ENCODE data around the gene TBX2.
A peak's percentile ranks its signal among the peaks of the same experiment; 100 is the strongest.

TBX2 gene

DNA sequence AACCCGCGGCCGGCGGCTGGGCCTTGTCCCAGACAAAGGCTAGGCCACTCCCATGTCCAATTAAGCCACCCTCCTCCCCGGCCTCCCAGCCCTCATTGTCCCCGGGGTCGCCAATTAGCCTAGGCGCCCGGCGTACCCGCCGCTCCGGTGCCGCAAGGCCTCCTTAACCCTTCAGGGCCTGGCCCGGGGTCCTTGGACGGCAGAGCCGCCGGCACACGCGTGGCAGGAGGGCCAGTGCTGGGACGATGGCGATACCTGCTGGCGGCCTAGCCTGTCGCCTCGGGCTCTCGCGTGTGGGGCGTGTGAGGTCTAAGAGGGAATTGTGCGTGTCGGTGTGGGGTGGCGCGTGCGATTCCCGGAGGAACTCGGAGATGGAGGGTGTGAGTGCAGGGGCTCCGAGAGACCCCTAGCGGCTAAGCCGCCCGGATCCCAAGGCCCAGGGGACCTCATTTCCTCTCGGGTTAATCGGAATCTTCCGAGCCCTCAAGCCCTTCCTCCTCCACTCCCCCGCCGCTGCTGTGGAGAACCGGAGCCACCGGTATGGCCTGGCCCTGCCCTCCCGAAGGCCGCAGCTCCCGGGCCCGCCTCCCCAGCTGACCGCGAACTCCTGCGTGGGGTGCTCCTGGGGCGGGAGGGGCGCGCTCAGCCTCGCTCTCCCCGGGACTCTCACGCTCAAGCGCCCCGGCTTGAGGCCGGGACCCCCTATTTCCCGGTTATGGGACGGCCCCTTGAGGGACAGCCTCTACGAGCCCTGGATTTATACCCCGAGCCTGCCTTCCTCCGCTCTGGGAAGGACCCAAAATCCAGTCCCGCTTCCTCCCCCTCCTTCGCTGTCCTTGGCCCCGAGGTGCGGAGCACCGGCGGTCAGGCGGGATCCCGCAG is 11.9 kb downstream of the TBX2 start:
- Histone ChIP-seq H3K4me1 (ENCODE audit: control insufficient read depth, insufficient read depth, low read length) (peaks cover 12% of the 10 kb centered on the region), H3K9ac (ENCODE audit: low read length) (peak overlapping the region; percentile 51), H3K27me3 (ENCODE audit: control insufficient read depth, insufficient read depth, low read length) (peaks cover 98% of the 10 kb centered on the region), H3K36me3 (ENCODE audit: control insufficient read depth, insufficient read depth, low read length) (no peaks in the 10 kb centered on the region), H3K4me3 (ENCODE audit: low read depth, low read length) (peak overlapping the region; percentile 77), H3K9me3 (ENCODE audit: control insufficient read depth, insufficient read depth, low read depth, low read length) (no peaks in the 10 kb centered on the region), H3K27ac (ENCODE audit: low read depth, low read length) (no peak overlapping the region)

DNA sequence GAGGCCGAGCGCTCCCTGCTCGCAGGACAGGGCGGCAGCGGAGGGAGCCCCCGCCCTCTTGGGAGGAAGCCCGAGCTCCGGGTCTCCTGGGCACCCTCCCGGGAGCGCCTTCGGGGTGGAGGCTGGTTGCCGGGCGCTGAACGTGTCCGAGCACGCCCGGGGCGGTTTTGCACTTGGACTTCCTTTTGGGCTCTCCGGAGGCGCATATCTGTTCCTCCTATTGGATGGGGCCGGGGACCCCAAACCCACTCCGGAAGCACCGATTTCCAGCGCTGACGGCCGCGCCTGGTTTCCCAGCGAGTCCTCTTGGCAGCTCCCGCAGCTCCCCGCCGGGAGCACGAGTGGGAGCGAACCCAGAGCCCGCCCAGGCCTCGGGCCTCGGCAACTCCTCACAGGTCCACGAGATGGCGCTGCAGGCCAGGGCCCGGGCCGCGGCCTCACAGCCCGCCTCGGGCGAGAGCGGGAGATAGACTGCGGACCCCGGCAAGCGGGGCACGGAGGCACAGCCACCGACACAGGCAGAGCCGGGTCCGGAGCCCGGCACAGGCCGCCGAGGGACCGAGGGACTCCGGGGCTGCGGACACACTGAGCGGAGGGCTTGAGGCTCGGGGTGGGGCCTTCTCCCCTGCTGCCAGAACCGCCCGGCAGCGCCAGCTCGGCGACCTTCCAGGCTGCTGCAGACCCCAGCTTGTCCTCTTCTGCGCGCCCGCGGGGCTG is 12.7 kb downstream of the TBX2 start:
- peak overlapping the region; percentile 63 for H3K9ac ChIP-seq (ENCODE audit: low read length)
- H3K36me3 ChIP-seq (ENCODE audit: control insufficient read depth, insufficient read depth, low read length): no peaks in the 10 kb centered on the region
- H3K4me3 ChIP-seq (ENCODE audit: low read depth, low read length): peak overlapping the region; percentile 77
- H3K27ac ChIP-seq (ENCODE audit: low read depth, low read length): no peak overlapping the region
- H3K9me3 ChIP-seq (ENCODE audit: control insufficient read depth, insufficient read depth, low read depth, low read length): no peaks in the 10 kb centered on the region
- peaks cover 14% of the 10 kb centered on the region for H3K4me1 ChIP-seq (ENCODE audit: control insufficient read depth, insufficient read depth, low read length)
- peaks cover 96% of the 10 kb centered on the region for H3K27me3 ChIP-seq (ENCODE audit: control insufficient read depth, insufficient read depth, low read length)

DNA sequence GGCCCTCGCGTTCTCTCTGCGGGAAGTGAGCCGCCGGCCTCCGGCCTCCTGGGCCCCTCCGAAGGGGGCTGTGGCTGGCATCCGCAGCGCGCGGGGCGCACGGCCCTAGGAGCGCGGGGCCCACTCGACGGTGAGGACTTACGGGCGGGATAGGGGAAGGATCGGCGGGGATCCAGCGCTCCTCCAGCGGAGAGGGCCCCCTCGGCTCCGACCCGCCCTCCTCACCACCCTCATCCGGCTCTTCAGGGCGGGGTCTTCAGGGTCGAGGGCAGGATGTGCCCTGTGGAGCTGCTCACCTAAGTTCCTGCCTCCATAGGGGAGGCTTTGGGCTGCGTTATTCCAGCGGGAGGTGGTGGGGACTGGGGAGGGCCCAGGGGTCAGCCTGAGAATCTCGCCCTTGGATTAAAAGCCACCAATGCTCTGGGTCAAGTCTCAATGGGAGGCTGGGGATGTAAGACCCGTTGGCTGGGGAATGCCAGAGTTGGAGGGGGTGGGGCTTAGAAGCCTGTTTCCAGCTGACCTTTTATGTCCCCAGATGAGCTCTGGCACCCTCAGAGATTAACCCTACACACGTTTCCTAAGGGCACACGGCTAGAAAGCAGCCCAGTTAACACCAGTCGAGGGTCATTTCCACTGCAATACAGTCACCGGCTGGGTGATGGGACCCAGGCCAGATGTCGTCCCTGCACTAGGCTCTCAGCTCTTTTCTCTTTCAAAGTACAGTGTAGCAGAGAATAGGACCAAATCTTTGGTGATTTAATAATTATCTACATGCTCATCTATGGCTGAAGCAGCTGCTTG is 13.4 kb downstream of the TBX2 start:
- Histone ChIP-seq H3K27ac (ENCODE audit: low read depth, low read length) (no peak overlapping the region), H3K4me3 (ENCODE audit: low read depth, low read length) (peak overlapping the region; percentile 77), H3K9me3 (ENCODE audit: control insufficient read depth, insufficient read depth, low read depth, low read length) (no peaks in the 10 kb centered on the region), H3K9ac (ENCODE audit: low read length) (peak overlapping the region; percentile 63), H3K4me1 (ENCODE audit: control insufficient read depth, insufficient read depth, low read length) (peaks cover 14% of the 10 kb centered on the region), H3K27me3 (ENCODE audit: control insufficient read depth, insufficient read depth, low read length) (peaks cover 94% of the 10 kb centered on the region), H3K36me3 (ENCODE audit: control insufficient read depth, insufficient read depth, low read length) (no peaks in the 10 kb centered on the region)

DNA sequence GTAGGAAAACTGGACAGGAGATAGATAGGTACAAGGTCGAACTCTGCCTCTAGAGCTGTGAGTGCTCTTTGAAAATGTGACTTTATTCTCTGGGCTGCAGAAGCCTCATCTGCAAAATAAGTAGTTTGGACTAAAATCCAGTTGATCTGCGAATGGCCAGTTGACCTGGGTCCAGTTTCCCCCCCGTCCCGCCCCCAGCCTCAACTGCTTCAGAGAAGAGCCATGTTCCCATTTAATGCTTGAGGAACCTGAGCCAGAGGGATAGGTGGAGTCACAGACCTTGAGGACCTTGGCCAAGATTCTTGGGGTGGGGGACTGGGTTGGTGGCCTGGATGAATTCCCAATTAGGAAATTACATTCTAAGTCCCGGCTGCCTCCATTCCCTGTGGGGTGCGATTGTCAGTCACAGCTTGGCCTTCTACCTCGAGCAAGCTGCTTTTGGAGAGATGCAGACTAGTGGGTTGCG is 14.1 kb downstream of the TBX2 start:
- Histone ChIP-seq H3K4me1 (ENCODE audit: control insufficient read depth, insufficient read depth, low read length) (peaks cover 14% of the 10 kb centered on the region), H3K27me3 (ENCODE audit: control insufficient read depth, insufficient read depth, low read length) (peaks cover 89% of the 10 kb centered on the region), H3K36me3 (ENCODE audit: control insufficient read depth, insufficient read depth, low read length) (no peaks in the 10 kb centered on the region), H3K9me3 (ENCODE audit: control insufficient read depth, insufficient read depth, low read depth, low read length) (no peaks in the 10 kb centered on the region), H3K9ac (ENCODE audit: low read length) (no peak overlapping the region), H3K4me3 (ENCODE audit: low read depth, low read length) (peak overlapping the region; percentile 77; the same call in 1 of the 2 replicates), H3K27ac (ENCODE audit: low read depth, low read length) (no peak overlapping the region)

DNA sequence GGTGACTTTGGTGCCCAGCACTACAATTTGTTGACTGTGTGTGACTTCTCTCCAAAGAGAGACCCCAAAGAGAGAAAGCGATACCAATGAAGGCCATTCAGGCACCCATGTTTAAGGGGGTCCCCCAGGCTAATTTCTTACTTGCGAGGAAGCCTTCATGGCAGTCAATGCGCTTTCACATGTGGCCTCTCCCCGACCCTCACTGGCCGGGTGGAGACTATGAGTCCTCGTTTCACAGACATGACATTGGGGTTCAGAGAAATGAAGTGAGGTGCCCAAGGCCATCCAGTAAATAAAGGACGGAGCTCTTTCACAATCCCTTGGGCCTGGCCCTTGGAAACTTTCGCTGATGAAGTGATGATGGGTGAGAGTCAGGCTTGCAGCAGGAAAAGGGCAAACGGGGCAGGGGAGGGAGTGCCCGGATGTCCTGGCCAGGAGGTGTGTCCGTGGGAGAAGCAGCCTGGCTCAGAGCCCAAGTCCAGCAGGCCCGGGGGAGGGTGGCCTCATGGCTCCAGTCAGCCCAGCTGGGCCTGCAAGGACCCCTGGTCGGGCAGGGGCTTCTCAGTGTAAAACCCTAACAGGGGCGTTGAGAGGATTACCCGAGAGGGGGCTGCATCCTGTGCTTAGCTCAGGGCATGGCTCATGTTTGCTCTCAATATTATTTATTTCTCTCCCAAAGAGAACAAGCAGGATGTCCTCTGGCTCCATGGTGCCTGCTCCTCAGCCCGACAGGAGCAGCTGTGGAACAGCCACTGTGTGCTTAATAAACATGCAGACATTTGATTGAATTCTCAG is 14.7 kb downstream of the TBX2 start:
- peaks cover 89% of the 10 kb centered on the region for H3K27me3 ChIP-seq (ENCODE audit: control insufficient read depth, insufficient read depth, low read length)
- no peaks in the 10 kb centered on the region for H3K9me3 ChIP-seq (ENCODE audit: control insufficient read depth, insufficient read depth, low read depth, low read length)
- no peak overlapping the region for H3K27ac ChIP-seq (ENCODE audit: low read depth, low read length)
- peaks cover 14% of the 10 kb centered on the region for H3K4me1 ChIP-seq (ENCODE audit: control insufficient read depth, insufficient read depth, low read length)
- H3K36me3 ChIP-seq (ENCODE audit: control insufficient read depth, insufficient read depth, low read length): no peaks in the 10 kb centered on the region
- no peak overlapping the region for H3K4me3 ChIP-seq (ENCODE audit: low read depth, low read length)
- H3K9ac ChIP-seq (ENCODE audit: low read length): no peak overlapping the region

DNA sequence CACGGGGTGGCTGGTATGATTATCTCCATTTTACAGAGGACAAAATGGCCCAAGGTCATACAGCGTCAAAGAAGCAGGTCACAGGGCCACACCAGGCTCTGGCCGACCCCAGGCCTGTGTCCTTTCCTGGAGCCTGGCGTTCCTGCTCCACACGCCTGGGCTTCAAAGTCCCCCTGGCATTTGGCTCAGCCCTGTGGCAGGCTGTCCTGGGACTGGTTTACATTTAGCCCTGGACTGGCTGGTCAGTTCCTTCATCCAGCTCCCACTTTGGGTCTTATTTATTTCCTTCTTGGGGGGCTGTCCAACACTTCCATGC is 15.3 kb downstream of the TBX2 start:
- no peak overlapping the region for H3K27ac ChIP-seq (ENCODE audit: low read depth, low read length)
- H3K9ac ChIP-seq (ENCODE audit: low read length): no peak overlapping the region

DNA sequence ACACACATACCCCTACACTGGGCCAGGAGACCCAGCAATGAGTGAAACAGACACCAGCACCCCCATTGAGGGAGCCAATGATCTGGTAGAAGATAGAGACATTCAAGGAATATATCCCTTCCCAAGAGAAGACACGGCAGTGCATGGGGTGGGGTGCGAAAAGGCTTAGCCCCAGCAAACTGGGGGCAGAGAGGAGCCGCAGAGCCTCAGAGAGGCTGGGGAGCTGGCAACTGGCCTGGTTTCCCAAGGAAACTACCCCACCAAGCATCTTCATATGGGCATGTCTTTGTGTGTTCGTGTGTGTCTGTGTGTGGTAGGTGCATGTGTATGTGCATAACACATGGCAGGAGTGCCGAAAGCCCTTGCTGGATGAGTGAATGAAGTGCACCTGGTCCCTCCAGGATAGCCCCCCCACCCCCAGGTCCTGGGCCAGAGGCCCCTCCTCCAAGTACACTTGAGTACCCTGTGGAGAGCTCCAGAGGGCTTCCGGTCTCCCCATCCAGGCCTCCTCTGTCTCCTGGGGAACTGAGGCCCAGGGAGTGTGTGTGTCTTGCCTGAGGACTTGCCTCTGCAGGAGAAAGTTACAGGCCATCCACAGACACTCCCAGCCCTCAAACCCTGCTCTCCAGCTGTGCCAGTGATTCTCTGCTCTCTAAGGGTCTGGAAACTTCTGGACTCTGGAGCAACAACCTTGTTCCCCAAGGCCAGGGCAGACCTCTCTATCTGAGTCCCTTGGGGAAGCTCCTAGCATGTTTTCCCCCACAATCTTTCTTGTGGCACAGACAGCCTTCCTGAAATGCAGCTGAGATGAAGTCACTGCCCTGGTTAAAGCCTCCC is 15.9 kb downstream of the TBX2 start:
- Histone ChIP-seq H3K36me3 (ENCODE audit: control insufficient read depth, insufficient read depth, low read length) (no peaks in the 10 kb centered on the region), H3K27me3 (ENCODE audit: control insufficient read depth, insufficient read depth, low read length) (peaks cover 78% of the 10 kb centered on the region), H3K4me1 (ENCODE audit: control insufficient read depth, insufficient read depth, low read length) (peaks cover 14% of the 10 kb centered on the region), H3K27ac (ENCODE audit: low read depth, low read length) (no peak overlapping the region), H3K9ac (ENCODE audit: low read length) (no peak overlapping the region), H3K9me3 (ENCODE audit: control insufficient read depth, insufficient read depth, low read depth, low read length) (no peaks in the 10 kb centered on the region), H3K4me3 (ENCODE audit: low read depth, low read length) (no peak overlapping the region)

More for the DNA sequence above, 15.3 kb downstream of the TBX2 start:
- Histone ChIP-seq H3K27me3 (ENCODE audit: control insufficient read depth, insufficient read depth, low read length) (peaks cover 84% of the 10 kb centered on the region), H3K4me1 (ENCODE audit: control insufficient read depth, insufficient read depth, low read length) (peaks cover 14% of the 10 kb centered on the region), H3K4me3 (ENCODE audit: low read depth, low read length) (no peak overlapping the region), H3K36me3 (ENCODE audit: control insufficient read depth, insufficient read depth, low read length) (no peaks in the 10 kb centered on the region), H3K9me3 (ENCODE audit: control insufficient read depth, insufficient read depth, low read depth, low read length) (no peaks in the 10 kb centered on the region)

DNA sequence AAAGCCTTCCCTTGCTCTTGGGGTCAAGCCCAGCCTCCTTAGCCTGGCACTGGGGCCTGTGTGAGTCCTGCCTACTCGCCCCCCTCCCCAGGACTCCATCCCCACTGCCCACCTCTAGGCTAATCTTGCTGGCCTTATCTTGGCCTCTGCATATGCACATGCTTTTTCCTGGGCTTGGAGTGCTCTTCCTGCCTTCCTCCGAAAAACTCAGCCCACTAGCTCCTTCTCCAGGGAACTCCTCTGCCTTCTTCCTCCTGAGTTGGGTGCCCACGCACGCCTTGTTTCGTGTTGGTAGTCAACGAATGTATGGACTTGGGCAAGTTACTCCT is 16.5 kb downstream of the TBX2 start:
- no peaks in the 10 kb centered on the region for H3K9me3 ChIP-seq (ENCODE audit: control insufficient read depth, insufficient read depth, low read depth, low read length)
- H3K4me1 ChIP-seq (ENCODE audit: control insufficient read depth, insufficient read depth, low read length): peaks cover 14% of the 10 kb centered on the region
- H3K27ac ChIP-seq (ENCODE audit: low read depth, low read length): no peak overlapping the region
- H3K4me3 ChIP-seq (ENCODE audit: low read depth, low read length): peak overlapping the region; percentile 53
- H3K27me3 ChIP-seq (ENCODE audit: control insufficient read depth, insufficient read depth, low read length): peaks cover 77% of the 10 kb centered on the region
- no peaks in the 10 kb centered on the region for H3K36me3 ChIP-seq (ENCODE audit: control insufficient read depth, insufficient read depth, low read length)
- H3K9ac ChIP-seq (ENCODE audit: low read length): no peak overlapping the region

DNA sequence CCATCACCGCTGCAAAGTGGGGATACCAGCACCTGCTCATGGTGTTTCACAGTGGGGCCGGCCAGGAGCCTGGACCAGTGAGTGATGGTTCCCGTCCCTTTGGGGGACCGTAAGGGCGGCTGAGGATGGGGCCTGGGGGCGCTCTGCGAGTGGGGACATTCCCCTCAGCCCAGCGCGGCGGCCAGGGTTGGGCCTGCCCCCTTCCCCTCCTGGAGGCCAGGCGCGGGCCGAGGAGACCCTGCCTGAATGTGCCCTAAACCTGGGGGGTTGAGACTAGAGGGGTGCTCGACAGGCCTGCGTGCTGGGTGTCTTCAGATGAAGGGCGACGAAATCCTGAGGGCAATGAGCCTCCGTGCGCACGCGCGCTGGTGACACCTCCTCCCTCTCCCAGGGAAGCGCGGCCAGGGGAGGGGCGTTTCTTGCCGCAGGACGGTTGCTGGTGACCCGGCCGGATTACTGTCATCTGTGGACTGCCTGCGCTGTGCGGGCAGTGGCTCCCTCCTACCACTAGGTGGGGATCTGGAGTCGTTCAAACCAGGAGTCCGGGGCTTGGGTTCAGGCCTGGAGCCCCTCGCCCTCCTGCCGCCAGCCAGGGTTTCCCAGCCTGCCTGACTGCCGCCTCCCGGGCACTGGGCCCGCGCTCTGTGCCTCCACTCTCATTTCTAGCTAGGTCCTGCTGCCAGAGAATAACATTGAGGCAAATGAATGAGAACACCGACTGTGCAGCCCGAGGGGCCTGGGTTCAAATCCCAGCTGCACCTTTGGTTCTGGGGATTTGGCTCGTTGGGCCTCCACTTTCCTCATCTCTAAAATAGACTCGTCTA is 17.1 kb downstream of the TBX2 start:
- Histone ChIP-seq H3K9ac (ENCODE audit: low read length) (no peak overlapping the region), H3K36me3 (ENCODE audit: control insufficient read depth, insufficient read depth, low read length) (no peaks in the 10 kb centered on the region), H3K4me3 (ENCODE audit: low read depth, low read length) (peak overlapping the region; percentile 53), H3K27me3 (ENCODE audit: control insufficient read depth, insufficient read depth, low read length) (peaks cover 75% of the 10 kb centered on the region), H3K27ac (ENCODE audit: low read depth, low read length) (no peak overlapping the region), H3K9me3 (ENCODE audit: control insufficient read depth, insufficient read depth, low read depth, low read length) (no peaks in the 10 kb centered on the region), H3K4me1 (ENCODE audit: control insufficient read depth, insufficient read depth, low read length) (peaks cover 14% of the 10 kb centered on the region)
